ENCODE measurements around the gene WBP11. TPM values are rescaled to one million over a fixed set of nuclear protein-coding genes. Genes with fewer than 3 reads are reported as not detected.

The WBP11 gene
- total RNA-seq, 1 donor from 2014 or later = 53.5 TPM

GRCh38 chr12:14769969-14770495, 33.2 kb downstream of the WBP11 start:
- Histone ChIP-seq H3K4me2 (peak overlapping the region; percentile 87), H2AFZ (replicated peaks) (peak overlapping the region; percentile 64), H3K4me3 (peak overlapping the region; percentile 76), H4K20me1 (ENCODE audit: low read depth) (peaks cover 19% of the 10 kb centered on the region), H3K27ac (peak overlapping the region; percentile 49), H3F3A (ENCODE audit: low read depth) (peaks cover 58% of the 10 kb centered on the region), H3K9me3 (ENCODE audit: low read depth) (no peaks in the 10 kb centered on the region), H3K27me3 (peaks cover 9% of the 10 kb centered on the region), H3K36me3 (no peaks in the 10 kb centered on the region), H3K9ac (peak overlapping the region; percentile 39), H3K79me2 (ENCODE audit: low read depth) (peaks cover 31% of the 10 kb centered on the region), H3K4me1 (peaks cover 8% of the 10 kb centered on the region)
- Mint-ChIP-seq H3K4me1 (peaks cover 23% of the 10 kb centered on the region), H3K27ac (peak overlapping the region; percentile 19), H3K36me3 (peaks cover 15% of the 10 kb centered on the region), H3K27me3 (ENCODE audit: insufficient read depth, low read depth) (peaks cover 30% of the 10 kb centered on the region), H3K4me3 (peak overlapping the region; percentile 95), H3K9me3 (peaks cover 7% of the 10 kb centered on the region)
- peak; percentile 90 for DNase-seq (ENCODE audit: low spot score)
- TF ChIP-seq CTCF (IDR thresholded peaks at IDR 0.05) (peak; percentile 62), EZH2phosphoT487 (IDR thresholded peaks at IDR 0.05) (no peak)

GRCh38 chr12:14769466-14769968, 33.8 kb downstream of the WBP11 start:
- H2AFZ ChIP-seq (replicated peaks) = peak overlapping the region; percentile 64
- peaks cover 20% of the 10 kb centered on the region for H3K4me1 Mint-ChIP-seq
- peak overlapping the region; percentile 87 for H3K4me2 ChIP-seq
- H4K20me1 ChIP-seq (ENCODE audit: low read depth) = peaks cover 19% of the 10 kb centered on the region
- peaks cover 8% of the 10 kb centered on the region for H3K4me1 ChIP-seq
- H3K27me3 ChIP-seq = peaks cover 9% of the 10 kb centered on the region
- H3K4me3 Mint-ChIP-seq = peak overlapping the region; percentile 95
- H3K36me3 Mint-ChIP-seq = peaks cover 15% of the 10 kb centered on the region
- peaks cover 29% of the 10 kb centered on the region for H3K27me3 Mint-ChIP-seq (ENCODE audit: insufficient read depth, low read depth)
- TF ChIP-seq EZH2phosphoT487 (IDR thresholded peaks at IDR 0.05) (no peak), EZH2 (IDR thresholded peaks at IDR 0.05) (no peak), CTCF (IDR thresholded peaks at IDR 0.05) (no peak)
- no peaks in the 10 kb centered on the region for H3K9me3 ChIP-seq (ENCODE audit: low read depth)
- H3K9me3 Mint-ChIP-seq = peaks cover 7% of the 10 kb centered on the region
- H3K36me3 ChIP-seq = no peaks in the 10 kb centered on the region
- peak; percentile 86 for DNase-seq (ENCODE audit: low spot score)
- H3K9ac ChIP-seq = peak overlapping the region; percentile 58
- peaks cover 55% of the 10 kb centered on the region for H3F3A ChIP-seq (ENCODE audit: low read depth)
- H3K27ac Mint-ChIP-seq = no peak overlapping the region
- peak overlapping the region; percentile 49 for H3K27ac ChIP-seq
- H3K4me3 ChIP-seq = peak overlapping the region; percentile 76
- H3K79me2 ChIP-seq (ENCODE audit: low read depth) = peaks cover 31% of the 10 kb centered on the region

GRCh38 chr12:14768823-14769405, 34.4 kb downstream of the WBP11 start:
- Histone ChIP-seq H3K27me3 (peaks cover 9% of the 10 kb centered on the region), H3K4me1 (peaks cover 8% of the 10 kb centered on the region), H3K4me3 (peak overlapping the region; percentile 76), H3K27ac (no peak overlapping the region), H3K9me3 (ENCODE audit: low read depth) (no peaks in the 10 kb centered on the region), H2AFZ (replicated peaks) (peak overlapping the region; percentile 64), H3K9ac (no peak overlapping the region), H3K4me2 (peak overlapping the region; percentile 87), H3K36me3 (no peaks in the 10 kb centered on the region), H3K79me2 (ENCODE audit: low read depth) (peaks cover 31% of the 10 kb centered on the region), H3F3A (ENCODE audit: low read depth) (peaks cover 53% of the 10 kb centered on the region), H4K20me1 (ENCODE audit: low read depth) (peaks cover 19% of the 10 kb centered on the region)
- Mint-ChIP-seq H3K36me3 (peaks cover 15% of the 10 kb centered on the region), H3K27ac (no peak overlapping the region), H3K4me3 (peak overlapping the region; percentile 95), H3K4me1 (peaks cover 16% of the 10 kb centered on the region), H3K9me3 (peaks cover 3% of the 10 kb centered on the region), H3K27me3 (ENCODE audit: insufficient read depth, low read depth) (peaks cover 24% of the 10 kb centered on the region)
- TF ChIP-seq CTCF (IDR thresholded peaks at IDR 0.05) (no peak), EZH2 (IDR thresholded peaks at IDR 0.05) (no peak)
- peak; percentile 26 for DNase-seq (ENCODE audit: low spot score)

Measured in neural progenitor cell (in vitro differentiated cells).